Liver (tissue), 3 donors: Measurements from ENCODE around the gene TULP3.

ENCODE experiments used
- EGR1 ChIP-seq, 2 donors: IDR thresholded peaks; 2 replicates each; pipeline ENCODE4 v1.6.1; 2016 to 2018; ENCODE audit warnings: antibody characterized with exemption in 2 of 2, low read depth in 2 of 2
- FOXA1 ChIP-seq: IDR thresholded peaks from 2 replicates; pipeline ENCODE4 v1.6.1; 2016; ENCODE audit warnings: antibody characterized with exemption
- GABPA ChIP-seq, 2 donors: IDR thresholded peaks in 1 of 2; conservative IDR thresholded peaks in 1 of 2; 2 replicates each; pipeline ENCODE4 v1.6.1; 2016; ENCODE audit warnings: antibody characterized with exemption in 2 of 2, mild to moderate bottlenecking in 1 of 2, moderate library complexity in 1 of 2
- HNF4A ChIP-seq, 2 donors: conservative IDR thresholded peaks; 2 replicates each; pipeline ENCODE4 v1.6.1; 2016; ENCODE audit warnings: antibody characterized with exemption in 2 of 2, mild to moderate bottlenecking in 2 of 2
- JUND ChIP-seq, 2 donors: IDR thresholded peaks; 2 replicates each; pipeline ENCODE4 v1.6.1; 2016; ENCODE audit warnings: antibody characterized with exemption in 2 of 2
- SP1 ChIP-seq: IDR thresholded peaks from 2 replicates; pipeline ENCODE4 v1.6.1; 2018; ENCODE audit warnings: antibody characterized with exemption, mild to moderate bottlenecking
- TAF1 ChIP-seq: conservative IDR thresholded peaks from 2 replicates; pipeline ENCODE4 v1.6.1; 2016; ENCODE audit warnings: antibody characterized with exemption, mild to moderate bottlenecking
- YY1 ChIP-seq: IDR thresholded peaks from 2 replicates; pipeline ENCODE4 v1.6.1; 2016; ENCODE audit warnings: antibody characterized with exemption, mild to moderate bottlenecking
- TF ChIP-seq, protein P1 (sequence below): fragments of 150-350 bp; IDR thresholded peaks from 2 replicates; pipeline ENCODE4 v1.5.1; 2017; ENCODE audit warnings: improper control_type of control experiment, low read depth, low read length; ENCODE audit not compliant: missing input control
- TF ChIP-seq, protein P2 (sequence below): IDR thresholded peaks from 2 replicates; pipeline ENCODE4 v1.6.1; 2016; ENCODE audit warnings: antibody characterized with exemption
- TF ChIP-seq, protein P3 (sequence below): IDR thresholded peaks from 2 replicates; pipeline ENCODE4 v1.6.1; 2016; ENCODE audit warnings: antibody characterized with exemption
- donor health status: healthy.
- donor health status: healthy.

DNA sequence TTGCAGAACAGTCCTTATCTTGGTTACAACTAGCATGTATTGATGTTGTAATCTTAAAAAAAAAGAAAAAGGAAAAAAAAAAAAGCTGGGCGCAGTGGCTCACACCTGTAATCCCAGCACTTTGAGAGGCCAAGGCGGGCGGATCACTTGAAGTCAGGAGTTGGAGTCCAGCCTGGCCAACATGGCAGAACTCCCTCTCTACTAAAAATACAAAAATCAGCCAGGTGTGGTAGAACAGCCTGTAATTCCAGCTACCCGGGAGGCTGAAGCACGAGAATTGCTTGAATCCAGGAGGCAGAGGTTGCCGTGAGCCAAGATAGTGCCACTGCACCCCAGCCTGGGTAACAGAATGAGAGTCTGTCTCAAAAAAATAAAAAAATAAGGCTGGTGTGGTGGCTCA lies 42.9 kb downstream of the TULP3 start:
- no peak for TF ChIP-seq TAF1
- TF ChIP-seq, protein P1, sequence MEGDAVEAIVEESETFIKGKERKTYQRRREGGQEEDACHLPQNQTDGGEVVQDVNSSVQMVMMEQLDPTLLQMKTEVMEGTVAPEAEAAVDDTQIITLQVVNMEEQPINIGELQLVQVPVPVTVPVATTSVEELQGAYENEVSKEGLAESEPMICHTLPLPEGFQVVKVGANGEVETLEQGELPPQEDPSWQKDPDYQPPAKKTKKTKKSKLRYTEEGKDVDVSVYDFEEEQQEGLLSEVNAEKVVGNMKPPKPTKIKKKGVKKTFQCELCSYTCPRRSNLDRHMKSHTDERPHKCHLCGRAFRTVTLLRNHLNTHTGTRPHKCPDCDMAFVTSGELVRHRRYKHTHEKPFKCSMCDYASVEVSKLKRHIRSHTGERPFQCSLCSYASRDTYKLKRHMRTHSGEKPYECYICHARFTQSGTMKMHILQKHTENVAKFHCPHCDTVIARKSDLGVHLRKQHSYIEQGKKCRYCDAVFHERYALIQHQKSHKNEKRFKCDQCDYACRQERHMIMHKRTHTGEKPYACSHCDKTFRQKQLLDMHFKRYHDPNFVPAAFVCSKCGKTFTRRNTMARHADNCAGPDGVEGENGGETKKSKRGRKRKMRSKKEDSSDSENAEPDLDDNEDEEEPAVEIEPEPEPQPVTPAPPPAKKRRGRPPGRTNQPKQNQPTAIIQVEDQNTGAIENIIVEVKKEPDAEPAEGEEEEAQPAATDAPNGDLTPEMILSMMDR: no peak
- no peak for TF ChIP-seq HNF4A (conservative IDR thresholded peaks at IDR 0.05)
- no peak for TF ChIP-seq SP1
- TF ChIP-seq EGR1 (IDR thresholded peaks at IDR 0.05; ENCODE audit: low read depth in 2 of 2): no peak
- TF ChIP-seq JUND (IDR thresholded peaks at IDR 0.05): no peak
- TF ChIP-seq, protein P2, sequence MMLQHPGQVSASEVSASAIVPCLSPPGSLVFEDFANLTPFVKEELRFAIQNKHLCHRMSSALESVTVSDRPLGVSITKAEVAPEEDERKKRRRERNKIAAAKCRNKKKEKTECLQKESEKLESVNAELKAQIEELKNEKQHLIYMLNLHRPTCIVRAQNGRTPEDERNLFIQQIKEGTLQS: no peak
- no peak for TF ChIP-seq GABPA (IDR thresholded peaks at IDR 0.05 in 1 of 2, conservative IDR thresholded peaks at IDR 0.05 in 1 of 2)
- TF ChIP-seq, protein P3, sequence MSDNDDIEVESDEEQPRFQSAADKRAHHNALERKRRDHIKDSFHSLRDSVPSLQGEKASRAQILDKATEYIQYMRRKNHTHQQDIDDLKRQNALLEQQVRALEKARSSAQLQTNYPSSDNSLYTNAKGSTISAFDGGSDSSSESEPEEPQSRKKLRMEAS: no peak
- TF ChIP-seq YY1: no peak
- TF ChIP-seq FOXA1: no peak
